ENCODE data around the gene FAM78B. TPM values are rescaled to one million over a fixed set of nuclear protein-coding genes. Genes with fewer than 3 reads are reported as not detected.

FAM78B gene
- total RNA-seq, 2 donors from 2014 or later: 2.3 to 4.2 TPM

DNA sequence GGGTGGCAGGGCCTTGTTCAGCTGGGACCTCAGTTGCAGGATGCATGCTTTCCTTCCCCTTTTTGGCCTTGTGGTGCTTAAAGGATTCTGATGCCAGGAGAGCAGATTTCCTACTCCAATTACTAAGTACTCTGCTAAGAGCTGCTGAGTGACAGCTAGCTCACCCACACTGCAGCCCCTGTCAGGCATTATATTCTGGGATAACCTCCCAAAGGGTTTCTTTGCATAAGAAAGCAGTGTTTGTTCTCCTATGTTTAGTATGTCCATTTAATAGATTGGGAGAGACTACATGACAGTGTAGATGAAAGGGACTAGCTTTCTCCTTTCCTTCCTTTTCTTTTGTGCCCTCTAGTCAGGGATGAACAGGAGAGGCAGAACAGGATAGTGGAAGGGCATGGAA, 100.7 kb downstream of the FAM78B start:
- Mint-ChIP-seq H3K27me3 (ENCODE audit: insufficient read depth) (no peaks in the 10 kb centered on the region), H3K4me1 (peaks cover 5% of the 10 kb centered on the region), H3K27ac (no peak overlapping the region), H3K36me3 (ENCODE audit: low read depth) (no peaks in the 10 kb centered on the region), H3K4me3 (no peak overlapping the region), H3K9me3 (no peaks in the 10 kb centered on the region)
- Histone ChIP-seq H3K4me1 (ENCODE audit: control insufficient read depth, insufficient read depth, low read length) (no peaks in the 10 kb centered on the region), H3K9me3 (ENCODE audit: control insufficient read depth, low read length) (no peaks in the 10 kb centered on the region), H3K9ac (ENCODE audit: extremely low read depth, low read length, poor library complexity, severe bottlenecking) (no peak overlapping the region), H3K27ac (ENCODE audit: low read depth, low read length) (no peak overlapping the region), H3K4me3 (ENCODE audit: low read length) (no peak overlapping the region), H3K27me3 (ENCODE audit: control insufficient read depth, insufficient read depth, low read length, poor library complexity, severe bottlenecking) (no peaks in the 10 kb centered on the region), H3K36me3 (ENCODE audit: control insufficient read depth, insufficient read depth, low read length) (no peaks in the 10 kb centered on the region)
- no peak for DNase-seq
- TF ChIP-seq, protein P1, sequence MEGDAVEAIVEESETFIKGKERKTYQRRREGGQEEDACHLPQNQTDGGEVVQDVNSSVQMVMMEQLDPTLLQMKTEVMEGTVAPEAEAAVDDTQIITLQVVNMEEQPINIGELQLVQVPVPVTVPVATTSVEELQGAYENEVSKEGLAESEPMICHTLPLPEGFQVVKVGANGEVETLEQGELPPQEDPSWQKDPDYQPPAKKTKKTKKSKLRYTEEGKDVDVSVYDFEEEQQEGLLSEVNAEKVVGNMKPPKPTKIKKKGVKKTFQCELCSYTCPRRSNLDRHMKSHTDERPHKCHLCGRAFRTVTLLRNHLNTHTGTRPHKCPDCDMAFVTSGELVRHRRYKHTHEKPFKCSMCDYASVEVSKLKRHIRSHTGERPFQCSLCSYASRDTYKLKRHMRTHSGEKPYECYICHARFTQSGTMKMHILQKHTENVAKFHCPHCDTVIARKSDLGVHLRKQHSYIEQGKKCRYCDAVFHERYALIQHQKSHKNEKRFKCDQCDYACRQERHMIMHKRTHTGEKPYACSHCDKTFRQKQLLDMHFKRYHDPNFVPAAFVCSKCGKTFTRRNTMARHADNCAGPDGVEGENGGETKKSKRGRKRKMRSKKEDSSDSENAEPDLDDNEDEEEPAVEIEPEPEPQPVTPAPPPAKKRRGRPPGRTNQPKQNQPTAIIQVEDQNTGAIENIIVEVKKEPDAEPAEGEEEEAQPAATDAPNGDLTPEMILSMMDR (conservative IDR thresholded peaks at IDR 0.05): no peak

DNA sequence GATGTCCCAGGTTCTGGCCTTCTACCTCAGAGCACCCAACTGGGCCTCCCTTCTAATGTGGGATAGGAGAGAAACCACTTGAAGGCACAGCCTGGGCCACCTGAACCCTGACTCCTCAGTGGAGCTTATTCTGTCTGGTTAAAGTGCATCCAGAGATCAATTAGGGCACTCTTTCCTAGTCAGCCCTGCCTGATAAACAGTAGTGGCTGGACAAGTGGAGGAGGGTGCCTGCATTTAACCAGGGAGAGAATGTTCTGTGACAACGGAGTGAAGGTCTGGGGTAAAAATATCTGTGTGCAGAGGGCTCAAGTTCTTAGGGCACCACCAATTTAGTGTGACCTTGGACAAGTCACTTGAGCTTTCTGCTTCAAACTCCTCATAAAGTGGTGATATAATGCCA, 101.8 kb downstream of the FAM78B start:
- Histone ChIP-seq H3K9me3 (ENCODE audit: control insufficient read depth, low read length) (no peaks in the 10 kb centered on the region), H3K4me3 (ENCODE audit: low read length) (no peak overlapping the region), H3K4me1 (ENCODE audit: control insufficient read depth, insufficient read depth, low read length) (no peaks in the 10 kb centered on the region), H3K9ac (ENCODE audit: extremely low read depth, low read length, poor library complexity, severe bottlenecking) (no peak overlapping the region), H3K36me3 (ENCODE audit: control insufficient read depth, insufficient read depth, low read length) (no peaks in the 10 kb centered on the region), H3K27me3 (ENCODE audit: control insufficient read depth, insufficient read depth, low read length, poor library complexity, severe bottlenecking) (no peaks in the 10 kb centered on the region), H3K27ac (ENCODE audit: low read depth, low read length) (no peak overlapping the region)
- Mint-ChIP-seq H3K36me3 (ENCODE audit: low read depth) (no peaks in the 10 kb centered on the region), H3K27me3 (ENCODE audit: insufficient read depth) (no peaks in the 10 kb centered on the region), H3K4me1 (peaks cover 5% of the 10 kb centered on the region), H3K4me3 (no peak overlapping the region), H3K27ac (no peak overlapping the region), H3K9me3 (no peaks in the 10 kb centered on the region)
- TF ChIP-seq, protein P1 (conservative IDR thresholded peaks at IDR 0.05): no peak
- 96 to 100% methylated on average over 1 of the region's 1 CpG for WGBS, 2 experiments (ENCODE audit: insufficient coverage in 1 of 2, insufficient read length in 1 of 2)
- DNase-seq: no peak

DNA sequence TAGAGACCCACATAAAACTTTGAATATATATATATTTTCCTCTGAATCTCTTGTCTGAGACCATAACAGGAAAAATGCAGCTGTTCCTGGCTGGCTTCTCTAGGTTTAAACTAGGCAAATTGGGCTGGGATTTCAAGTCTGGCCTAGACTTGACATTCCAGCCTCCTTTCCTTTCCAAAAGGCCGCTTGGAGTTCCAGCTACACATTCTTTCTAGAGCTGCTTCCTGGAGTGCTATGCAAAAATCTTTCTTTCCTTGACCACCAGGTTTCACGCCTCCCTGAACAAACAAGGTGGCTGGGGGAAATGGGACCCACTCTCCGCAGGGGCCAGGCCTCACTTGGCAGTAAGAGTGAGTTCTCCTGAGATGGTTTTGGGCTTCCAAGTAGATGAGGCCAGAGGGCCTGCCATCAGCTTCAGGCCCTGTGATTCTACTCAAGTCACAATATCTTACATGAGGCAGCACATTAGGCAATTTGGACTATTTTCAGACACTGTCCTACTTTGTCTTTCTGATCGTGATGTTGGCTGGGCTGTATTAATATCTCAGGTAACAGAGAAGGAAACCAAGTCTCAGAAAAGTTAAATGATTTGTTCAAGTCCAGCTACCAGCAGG, 102.4 kb downstream of the FAM78B start:
- no peak overlapping the region for H3K9ac ChIP-seq (ENCODE audit: extremely low read depth, low read length, poor library complexity, severe bottlenecking)
- no peaks in the 10 kb centered on the region for H3K9me3 ChIP-seq (ENCODE audit: control insufficient read depth, low read length)
- Mint-ChIP-seq H3K9me3 (no peaks in the 10 kb centered on the region), H3K27me3 (ENCODE audit: insufficient read depth) (no peaks in the 10 kb centered on the region), H3K4me3 (no peak overlapping the region), H3K4me1 (peaks cover 5% of the 10 kb centered on the region), H3K27ac (no peak overlapping the region), H3K36me3 (ENCODE audit: low read depth) (no peaks in the 10 kb centered on the region)
- WGBS, 2 experiments (ENCODE audit: insufficient coverage in 1 of 2, insufficient read length in 1 of 2): 60 to 93% methylated on average over 1 to 4 of the region's 4 CpGs
- H3K27me3 ChIP-seq (ENCODE audit: control insufficient read depth, insufficient read depth, low read length, poor library complexity, severe bottlenecking): no peaks in the 10 kb centered on the region
- no peaks in the 10 kb centered on the region for H3K36me3 ChIP-seq (ENCODE audit: control insufficient read depth, insufficient read depth, low read length)
- H3K4me1 ChIP-seq (ENCODE audit: control insufficient read depth, insufficient read depth, low read length): no peaks in the 10 kb centered on the region
- peak; percentile 54 for DNase-seq
- H3K27ac ChIP-seq (ENCODE audit: low read depth, low read length): no peak overlapping the region
- H3K4me3 ChIP-seq (ENCODE audit: low read length): no peak overlapping the region
- TF ChIP-seq, protein P1 (conservative IDR thresholded peaks at IDR 0.05): peak; percentile 37
